Activated CD8-positive, alpha-beta T cell treated with anti-CD3 and anti-CD28 coated beads for 36 hours (primary cell): ENCODE measurements around the gene LILRA5. TPM values are rescaled to one million over a fixed set of nuclear protein-coding genes. Genes with fewer than 3 reads are reported as not detected.

Source experiments
- ATAC-seq: fragments of 200-7000 bp; cut with Tn5 transposase; one replicate; pipeline ENCODE4 v1.10.0; 2021; ENCODE audit warnings: mild to moderate bottlenecking, moderate library complexity
- CTCF ChIA-PET: fragments of 350-600 bp; sonication (Branson Sonifier 250); formaldehyde crosslinking; loops from one replicate; lab custom pipeline; 2021; ENCODE audit warnings: antibody characterized with exemption; lab: Charles Lee
- POLR2A ChIA-PET: fragments of 350-600 bp; sonication (Branson Sonifier 250); formaldehyde crosslinking; loops from one replicate; lab custom pipeline; 2021; ENCODE audit warnings: antibody characterized with exemption; lab: Charles Lee
- DNase-seq: peaks from one replicate; pipeline ENCODE4 v3.0.0-alpha.2; 2020
- H3K27ac Mint-ChIP-seq: one replicate; pipeline ENCODE4 v1.8.0; 2021; ENCODE audit warnings: mild to moderate bottlenecking, mixed read lengths
- H3K27me3 Mint-ChIP-seq: one replicate; pipeline ENCODE4 v1.8.0; 2021; ENCODE audit warnings: mixed read lengths
- H3K36me3 Mint-ChIP-seq: one replicate; pipeline ENCODE4 v1.8.0; 2021; ENCODE audit warnings: low read depth, mixed read lengths
- H3K4me1 Mint-ChIP-seq: one replicate; pipeline ENCODE4 v1.8.0; 2021; ENCODE audit warnings: low read depth, mixed read lengths
- H3K4me3 Mint-ChIP-seq: one replicate; pipeline ENCODE4 v1.8.0; 2021; ENCODE audit warnings: mild to moderate bottlenecking, moderate library complexity, mixed read lengths
- H3K9me3 Mint-ChIP-seq: one replicate; pipeline ENCODE4 v1.8.0; 2021; ENCODE audit warnings: mixed read lengths
- CTCF ChIP-seq: fragments of 200-600 bp; IDR thresholded peaks from one replicate; pipeline ENCODE4 v1.8.0; 2022; ENCODE audit warnings: antibody characterized with exemption, mild to moderate bottlenecking
- intact Hi-C: fragments of 100-400 bp; cut with micrococcal nuclease; formaldehyde crosslinking; loops from one replicate; pipeline ENCODE4 v1.10.0; 2022
- total RNA-seq, 2 experiments: library from RNA; stranded (reverse); gene quantifications; one replicate each; pipeline ENCODE4 v1.2.3, GENCODE V29; 2021

Gene LILRA5
- total RNA-seq, 2 experiments from 2014 or later, result not detected

- H3K27me3 Mint-ChIP-seq, result peaks cover 4% of the 10 kb centered on the region
- H3K9me3 Mint-ChIP-seq, result no peaks in the 10 kb centered on the region
- intact Hi-C loops, result no loop called here
- H3K4me1 Mint-ChIP-seq, result no peaks in the 10 kb centered on the region
- CTCF ChIA-PET, result no interaction called here
- no peak overlapping the region for H3K27ac Mint-ChIP-seq
- DNase-seq (no peak), ATAC-seq (no peak)
- no peak for TF ChIP-seq CTCF
- POLR2A ChIA-PET, result no interaction called here
- H3K4me3 Mint-ChIP-seq, result no peak overlapping the region
- H3K36me3 Mint-ChIP-seq, result no peaks in the 10 kb centered on the region
These were observed 24.9 kb upstream of the LILRA5 start for GRCh38 chr19:54337858-54338230.

DNA sequence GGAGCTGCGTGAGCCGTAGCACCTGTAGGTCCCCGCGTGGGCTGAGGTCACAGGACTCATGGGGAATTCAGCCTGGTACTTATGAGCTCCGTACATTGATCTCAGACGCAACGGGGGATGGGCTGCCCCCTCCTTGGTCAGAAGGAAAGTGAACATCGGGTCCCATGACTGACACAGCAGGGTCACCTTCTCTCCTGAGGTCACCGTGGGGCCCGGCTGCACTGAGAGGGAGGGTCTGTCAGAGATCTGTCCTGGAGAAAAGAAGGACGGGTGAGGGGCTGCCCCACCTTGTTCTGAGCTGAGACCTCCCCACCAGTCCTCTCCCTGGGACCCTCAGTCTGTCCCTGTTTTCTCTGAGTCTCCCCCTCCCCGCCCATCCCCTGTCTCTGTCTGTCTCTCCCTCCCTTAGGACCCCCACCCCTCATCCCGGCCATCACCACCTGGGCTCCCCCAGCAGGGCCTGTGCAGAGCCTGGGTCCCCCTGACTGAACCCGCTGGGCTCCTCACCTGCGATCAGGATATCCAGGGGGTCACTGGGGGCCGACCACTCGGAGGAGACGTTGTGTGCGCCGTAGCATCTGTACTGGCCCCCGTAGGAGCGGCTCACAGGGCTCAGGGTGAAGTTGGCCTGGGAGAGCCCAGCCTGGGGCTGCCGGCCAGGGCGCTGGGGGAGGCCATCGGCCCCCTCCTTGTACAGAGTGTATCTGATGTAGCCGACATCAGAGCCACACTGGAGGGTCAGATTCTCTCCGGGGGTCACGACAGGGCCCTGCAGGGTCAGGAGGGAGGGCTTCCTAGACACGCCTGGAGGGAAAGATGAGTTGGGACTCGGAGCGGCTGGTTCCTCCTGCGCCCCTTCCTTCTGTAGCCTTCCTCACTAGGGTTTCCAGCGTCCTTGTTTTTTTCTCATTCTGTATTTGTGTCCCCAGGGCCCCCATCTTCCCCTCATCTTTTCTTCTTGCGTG is 24.2 kb upstream of the LILRA5 start:
- no peaks in the 10 kb centered on the region for H3K4me1 Mint-ChIP-seq
- intact Hi-C loops, result no loop called here
- no peak overlapping the region for H3K27ac Mint-ChIP-seq
- H3K9me3 Mint-ChIP-seq, result no peaks in the 10 kb centered on the region
- H3K4me3 Mint-ChIP-seq, result no peak overlapping the region
- no peak for ATAC-seq
- ChIA-PET CTCF (no interaction called here), POLR2A (interaction anchor here (0.6 kb wide), 1 partner anchor 436 kb away, joined by 3 read pairs; no protein-coding TSS in a partner anchor)
- no peak for DNase-seq
- no peaks in the 10 kb centered on the region for H3K36me3 Mint-ChIP-seq
- peaks cover 4% of the 10 kb centered on the region for H3K27me3 Mint-ChIP-seq
- TF ChIP-seq CTCF, result no peak

DNA sequence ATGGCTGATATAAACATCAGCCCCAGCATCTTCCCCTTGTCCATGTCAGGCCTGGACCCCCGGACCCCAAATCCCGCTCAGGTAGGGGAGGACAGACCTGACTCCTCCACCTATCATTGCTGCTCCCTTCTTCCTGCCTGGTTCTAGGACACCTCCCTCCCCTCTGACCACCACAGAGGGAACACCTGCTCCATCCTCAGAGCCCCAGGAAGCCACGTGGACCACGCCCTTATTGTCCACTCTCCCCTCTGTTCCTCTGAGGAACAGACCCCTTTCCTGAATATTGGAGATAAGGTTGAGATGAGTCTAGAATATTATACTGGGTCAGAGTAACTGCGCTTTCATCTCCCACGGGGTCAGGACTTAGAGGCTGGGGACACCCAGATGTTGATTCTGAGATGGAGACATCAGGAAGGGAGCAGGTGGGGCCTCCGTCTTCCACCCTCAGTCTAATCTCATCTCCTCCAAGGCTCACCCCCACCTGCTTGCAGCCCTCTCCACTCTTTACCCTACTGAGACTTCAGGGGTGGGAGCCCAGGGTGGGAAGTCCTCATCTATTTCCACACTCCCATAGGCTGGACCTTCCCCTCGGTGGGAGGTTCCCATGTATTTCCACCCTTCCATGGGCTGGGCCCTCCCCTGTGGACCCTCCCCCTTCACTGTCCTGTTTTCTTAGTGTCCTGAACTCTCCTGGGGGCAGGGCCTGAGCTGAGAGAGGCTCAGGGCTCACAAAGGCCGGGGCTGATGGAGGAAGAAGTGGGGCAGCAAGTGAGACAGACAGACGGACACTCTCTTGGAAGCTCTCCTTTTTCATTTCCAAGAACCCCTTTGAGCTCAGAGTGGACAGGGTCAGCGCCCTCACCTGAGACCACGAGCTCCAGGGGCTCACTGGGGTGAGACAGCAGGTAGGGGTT is 23.3 kb upstream of the LILRA5 start:
- ATAC-seq (no peak), DNase-seq (no peak)
- ChIA-PET POLR2A (interaction anchor here (0.6 kb wide), 1 partner anchor 435 kb away, joined by 3 read pairs; no protein-coding TSS in a partner anchor), CTCF (no interaction called here)
- no peaks in the 10 kb centered on the region for H3K4me1 Mint-ChIP-seq
- no peak overlapping the region for H3K4me3 Mint-ChIP-seq
- H3K27ac Mint-ChIP-seq, result no peak overlapping the region
- TF ChIP-seq CTCF, result no peak
- peaks cover 4% of the 10 kb centered on the region for H3K27me3 Mint-ChIP-seq
- H3K36me3 Mint-ChIP-seq, result no peaks in the 10 kb centered on the region
- no peaks in the 10 kb centered on the region for H3K9me3 Mint-ChIP-seq
- intact Hi-C loops, result no loop called here

DNA sequence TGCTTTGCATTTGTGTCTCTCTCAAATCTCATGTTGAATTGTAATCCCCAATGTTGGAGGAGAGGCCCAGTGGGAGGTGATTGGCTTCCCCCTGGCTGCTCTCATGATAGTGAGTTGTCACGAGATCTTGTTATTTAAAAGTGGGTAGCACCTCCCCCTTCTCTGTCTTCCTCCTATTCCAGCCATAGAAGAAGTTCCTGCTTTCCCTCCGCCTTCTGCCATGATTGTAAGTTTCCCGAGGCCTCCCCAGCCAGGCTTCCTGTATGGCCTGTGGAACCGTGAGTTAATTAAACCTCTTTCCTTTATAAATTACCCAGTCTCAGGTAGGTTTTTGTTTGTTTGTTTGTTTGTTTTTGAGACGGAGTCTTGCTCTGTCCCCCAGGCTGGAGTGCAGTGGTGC is 22.2 kb upstream of the LILRA5 start:
- Mint-ChIP-seq H3K27ac (no peak overlapping the region), H3K27me3 (peaks cover 4% of the 10 kb centered on the region), H3K36me3 (no peaks in the 10 kb centered on the region), H3K4me3 (no peak overlapping the region), H3K9me3 (no peaks in the 10 kb centered on the region), H3K4me1 (no peaks in the 10 kb centered on the region)
- ATAC-seq (no peak), DNase-seq (no peak)
- POLR2A ChIA-PET, result no interaction called here
- intact Hi-C loops, result no loop called here
- TF ChIP-seq CTCF, result no peak
- CTCF ChIA-PET, result no interaction called here
